ENCODE results near the gene MLPH. TPM values are rescaled to one million over a fixed set of nuclear protein-coding genes. Genes with fewer than 3 reads are reported as not detected.

MLPH gene
- total RNA-seq, 1 donor from 2014 or later = 80.9 TPM

DNA sequence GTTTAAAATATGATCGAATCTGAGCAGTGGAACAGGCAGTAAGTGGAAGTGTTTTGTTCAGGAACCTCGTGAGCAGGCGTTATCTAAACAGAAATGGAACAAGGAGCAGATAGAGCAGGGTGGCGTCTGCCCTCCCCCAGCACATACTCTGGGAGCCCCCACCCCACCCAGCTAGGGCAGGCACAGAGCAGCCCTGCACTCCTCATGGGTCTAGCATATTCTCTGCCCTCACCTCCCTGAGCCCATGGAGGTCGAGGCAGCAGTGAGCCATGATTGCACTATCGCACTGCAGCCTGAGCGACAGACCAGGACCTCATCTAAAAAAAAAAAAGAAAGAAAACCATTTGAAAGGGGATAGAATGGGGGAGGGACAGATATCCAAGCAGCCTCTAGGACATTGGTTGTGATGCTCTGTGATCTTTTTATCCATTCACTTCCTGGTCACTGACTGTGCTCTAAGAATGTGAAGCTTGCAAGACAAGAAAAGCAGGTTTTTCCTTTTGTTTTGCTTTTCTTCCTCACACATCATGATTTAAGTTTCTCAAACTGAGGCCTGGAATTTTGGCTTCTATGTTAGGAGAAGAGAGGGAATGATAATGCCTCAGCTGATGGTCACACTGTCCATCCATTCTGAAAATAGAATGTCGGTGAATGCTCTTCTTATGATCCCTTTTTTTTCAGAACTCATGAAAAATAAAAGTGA is 3.1 kb downstream of the MLPH start:
- DNase-seq = no peak
- intact Hi-C loops (cut with DNase I) = no loop called here
- ATAC-seq (ENCODE audit: poor library complexity) = no peak

DNA sequence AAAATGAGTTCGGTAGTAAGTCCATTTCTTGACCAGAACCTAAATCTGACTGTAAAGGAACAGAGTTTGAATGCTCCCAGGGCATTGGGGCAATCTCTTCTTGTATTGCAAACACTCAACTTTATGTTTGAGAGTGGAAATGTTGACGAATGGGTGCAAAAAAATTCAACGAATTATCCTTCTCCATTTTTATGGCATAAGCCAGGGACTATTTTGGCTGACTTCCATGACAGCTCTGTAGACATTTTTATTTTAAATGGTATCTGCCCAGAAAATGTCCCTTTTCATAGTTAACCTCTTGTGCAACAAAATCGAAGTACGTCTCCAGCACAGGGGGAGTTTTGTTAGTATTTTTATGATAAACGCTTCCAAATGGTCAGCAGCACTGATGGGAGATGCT is 3.7 kb downstream of the MLPH start:
- ATAC-seq (ENCODE audit: poor library complexity) = no peak
- DNase-seq = no peak

DNA sequence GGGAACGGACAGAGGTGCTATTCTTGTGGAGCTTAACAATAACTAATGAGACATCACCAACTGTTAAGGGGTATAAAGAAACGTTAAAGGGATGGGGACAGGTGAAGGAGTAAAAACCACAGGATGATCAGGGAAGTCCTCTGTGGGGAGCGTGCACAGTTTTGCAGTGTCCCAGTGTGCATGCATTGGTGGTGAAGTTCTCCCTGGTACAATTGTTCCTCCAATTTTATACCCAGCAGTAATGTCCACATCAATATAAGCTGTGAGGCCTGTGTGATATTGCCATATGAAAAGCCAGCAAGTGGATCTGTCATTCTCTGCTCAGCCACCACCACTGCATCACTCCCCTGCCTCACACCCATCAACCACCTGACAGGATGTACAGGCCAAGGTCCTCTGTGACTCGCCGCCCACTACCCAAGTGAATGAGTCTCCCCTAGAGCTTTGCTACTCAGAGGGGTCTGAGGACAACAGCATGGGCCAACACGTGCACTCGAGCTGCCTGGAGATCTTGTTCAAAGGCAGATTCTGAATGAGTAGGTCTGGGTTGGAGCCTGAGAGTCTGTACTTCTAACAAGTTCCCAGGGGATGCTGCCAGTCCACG is 4.6 kb downstream of the MLPH start:
- intact Hi-C loops (cut with DNase I) = no loop called here
- no peak for ATAC-seq (ENCODE audit: poor library complexity)
- DNase-seq = no peak

More for the DNA sequence above, 3.7 kb downstream of the MLPH start:
- intact Hi-C loops (cut with DNase I) = no loop called here

DNA sequence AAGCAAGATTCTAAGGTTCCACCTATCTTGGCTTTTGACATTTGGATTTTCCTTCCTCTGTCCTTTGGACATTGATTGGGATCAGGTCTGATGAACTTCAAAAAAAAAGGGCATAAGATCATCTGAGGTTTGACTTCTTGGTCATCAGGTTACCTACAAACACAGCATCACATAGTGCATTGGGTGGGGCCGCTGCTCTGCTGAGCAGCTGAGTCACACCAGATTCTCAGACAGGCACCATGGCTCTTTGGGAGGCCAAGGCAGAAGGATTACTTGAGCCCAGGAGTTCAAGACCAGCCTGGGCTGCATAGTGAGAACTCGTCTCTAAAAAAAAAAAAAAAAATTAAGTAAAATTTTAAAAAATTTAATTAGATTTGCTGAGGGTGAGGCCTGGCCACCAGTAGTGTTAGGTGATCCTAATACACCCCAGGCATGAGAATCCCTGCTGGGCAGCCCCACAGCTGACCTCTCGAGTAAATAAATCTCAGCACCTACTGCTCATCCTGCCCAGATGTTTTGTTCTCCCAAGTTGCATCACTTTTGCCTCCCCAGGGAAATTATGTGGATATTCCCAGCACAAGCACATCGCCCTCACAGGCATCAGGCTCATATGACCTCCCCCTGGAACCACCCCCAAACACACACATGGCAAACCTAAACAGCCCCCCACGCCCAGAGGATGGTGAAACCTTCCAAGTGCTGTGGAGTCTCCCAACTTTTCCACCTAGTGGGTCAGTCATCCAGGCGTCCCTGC is 5.3 kb downstream of the MLPH start:
- no peak for DNase-seq
- no peak for ATAC-seq (ENCODE audit: poor library complexity)
- intact Hi-C loops (cut with DNase I) = no loop called here

DNA sequence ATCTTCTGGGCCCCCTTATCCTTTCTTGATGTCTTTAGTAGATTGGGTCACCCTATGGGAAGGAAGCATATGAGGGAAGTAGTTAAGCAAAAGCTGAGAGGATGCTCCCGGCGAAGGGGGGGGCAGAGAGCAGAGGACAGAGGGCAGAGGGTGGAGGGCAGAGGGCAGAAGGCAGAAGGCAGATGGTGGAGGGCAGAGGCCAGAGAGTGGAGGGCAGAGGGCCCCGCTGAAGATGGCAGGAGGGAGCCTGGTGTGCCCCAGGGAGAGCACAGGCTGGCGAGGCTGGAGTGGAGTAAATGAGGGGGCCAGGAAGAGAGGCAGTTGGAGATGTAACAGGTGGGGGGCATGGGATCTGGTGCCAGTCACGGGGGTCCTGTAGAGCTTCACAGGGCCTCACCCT is 7.0 kb downstream of the MLPH start:
- ATAC-seq (ENCODE audit: poor library complexity) = no peak
- DNase-seq = no peak
- intact Hi-C loops (cut with DNase I) = no loop called here

DNA sequence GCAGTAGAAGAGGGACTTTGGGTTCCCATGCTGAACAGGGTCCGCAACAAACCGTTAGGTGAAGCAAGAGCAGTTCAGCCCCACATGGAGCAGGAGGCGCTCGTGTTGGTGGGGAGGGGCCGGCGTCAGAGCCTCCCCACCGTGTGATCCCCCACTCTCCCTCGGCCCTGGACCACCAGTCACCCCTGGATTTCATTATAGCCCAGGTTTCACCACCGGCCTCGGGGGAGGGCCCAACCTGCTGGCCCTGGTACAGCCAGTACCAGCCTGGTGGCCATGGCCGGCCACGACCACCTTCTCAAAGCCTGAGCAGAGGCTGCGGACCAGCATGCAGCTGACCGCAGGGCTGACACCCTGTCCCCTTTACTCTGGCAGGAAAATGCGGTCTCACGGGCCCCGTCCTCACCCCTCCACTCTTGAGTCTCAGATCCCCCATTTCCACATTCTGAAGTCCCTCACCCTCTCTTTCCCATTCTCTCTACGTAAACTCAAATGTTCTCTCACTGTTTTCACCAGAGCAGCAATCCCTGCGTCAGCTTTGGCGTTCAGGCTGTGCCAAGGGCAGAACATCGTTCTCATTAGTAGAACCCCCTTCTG is 8.6 kb downstream of the MLPH start:
- ATAC-seq (ENCODE audit: poor library complexity) = no peak
- intact Hi-C loops (cut with DNase I) = no loop called here
- no peak for DNase-seq

DNA sequence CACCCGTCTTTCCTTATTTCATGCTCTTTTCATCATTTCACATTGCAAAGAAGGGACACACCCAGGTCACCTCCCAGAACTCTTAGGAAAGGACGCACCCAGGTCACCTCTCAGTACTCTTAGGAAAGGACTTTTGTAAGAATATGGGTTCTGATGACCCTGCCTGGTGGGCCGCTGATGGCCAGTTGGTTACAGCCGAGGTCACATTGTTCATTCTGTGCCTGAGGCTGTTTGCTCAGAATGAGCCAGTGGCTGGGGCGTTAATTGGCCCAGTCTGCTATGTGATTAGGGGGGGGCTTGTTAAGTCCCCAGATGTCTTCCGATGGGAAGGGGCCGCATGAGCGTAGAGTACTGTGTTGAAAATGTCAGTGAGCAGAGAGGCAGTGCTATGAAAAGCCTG is 9.4 kb downstream of the MLPH start:
- no peak for ATAC-seq (ENCODE audit: poor library complexity)
- no peak for DNase-seq
- intact Hi-C loops (cut with DNase I) = no loop called here

DNA sequence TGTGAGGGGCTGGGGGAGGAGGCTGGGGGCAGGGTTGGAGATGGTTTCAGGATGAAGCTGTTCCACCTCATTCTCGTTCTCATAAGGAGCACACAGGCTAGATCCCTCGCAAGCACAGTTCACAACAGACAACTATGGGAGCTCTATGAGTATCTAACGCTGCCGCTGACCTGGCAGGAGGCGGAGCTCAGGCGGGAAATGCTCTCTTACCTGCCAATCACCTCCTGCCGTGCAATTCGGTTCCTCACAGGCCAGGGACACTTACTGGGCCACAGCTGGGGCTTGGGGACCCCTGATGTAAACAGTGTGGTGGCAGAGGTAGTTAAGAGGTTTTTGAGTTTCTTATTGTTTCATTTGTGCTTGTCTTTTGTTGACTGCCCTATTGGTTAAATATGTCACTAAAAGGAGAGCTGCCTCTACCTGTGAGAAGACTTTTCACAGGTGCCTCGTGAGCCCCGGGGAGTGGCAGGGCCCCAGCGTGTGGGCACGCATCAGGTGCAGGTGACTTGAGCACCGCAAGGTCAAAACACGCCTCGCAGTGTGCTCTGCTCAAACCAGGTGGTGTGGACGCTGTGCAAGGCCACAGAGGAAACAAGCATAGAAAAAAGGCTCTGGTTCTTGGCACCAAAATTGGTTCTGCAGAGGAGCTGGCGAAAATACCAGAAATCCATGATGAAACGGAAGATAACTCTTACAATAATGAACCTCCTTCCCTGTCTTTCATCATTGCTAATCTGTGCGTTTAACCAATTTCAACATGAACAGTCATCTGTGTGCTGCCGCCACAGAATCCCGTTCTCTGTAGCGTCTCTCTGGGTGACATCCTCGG is 10.2 kb downstream of the MLPH start:
- intact Hi-C loops (cut with DNase I) = no loop called here
- ATAC-seq (ENCODE audit: poor library complexity) (no peak), DNase-seq (no peak)

DNA sequence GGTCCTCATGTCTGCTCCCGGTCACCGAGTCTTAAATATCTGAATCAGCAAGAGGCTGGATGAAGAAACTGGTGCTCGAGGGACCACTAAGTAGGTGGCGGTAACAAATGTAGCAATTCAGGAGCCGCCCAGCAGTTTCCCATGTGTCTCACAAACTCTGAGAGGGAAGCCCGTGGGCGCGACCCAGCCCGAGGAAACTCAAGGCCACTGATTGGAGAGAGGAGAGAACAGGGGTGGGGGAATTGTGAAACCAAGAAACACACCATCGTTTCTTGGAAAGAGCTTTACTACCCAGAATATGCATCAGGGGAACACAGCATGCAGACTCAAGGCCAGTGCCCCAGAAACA is 10.8 kb downstream of the MLPH start:
- intact Hi-C loops (cut with DNase I) = no loop called here
- DNase-seq (no peak), ATAC-seq (ENCODE audit: poor library complexity) (no peak)

DNA sequence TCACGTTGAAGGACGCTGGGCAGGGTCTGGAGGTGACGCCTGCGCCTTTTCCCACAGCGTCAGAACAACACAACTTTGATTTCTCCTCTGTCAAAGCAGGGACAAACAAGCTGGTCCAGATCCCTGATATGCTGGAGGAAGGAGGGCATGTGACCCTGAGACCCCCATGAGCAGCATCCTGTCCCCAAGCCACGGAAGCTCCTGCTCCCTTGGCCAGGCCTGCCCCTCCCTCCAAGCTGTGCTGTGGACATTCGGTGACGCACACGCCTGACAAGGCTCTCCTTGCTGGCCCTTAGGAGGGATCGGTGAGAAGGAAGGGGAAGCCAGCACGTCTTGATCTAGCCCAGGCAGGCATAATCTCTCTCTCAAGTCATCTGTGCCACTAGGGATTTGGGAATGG is 11.3 kb downstream of the MLPH start:
- intact Hi-C loops (cut with DNase I) = no loop called here
- ATAC-seq (ENCODE audit: poor library complexity) (no peak), DNase-seq (no peak)

DNA sequence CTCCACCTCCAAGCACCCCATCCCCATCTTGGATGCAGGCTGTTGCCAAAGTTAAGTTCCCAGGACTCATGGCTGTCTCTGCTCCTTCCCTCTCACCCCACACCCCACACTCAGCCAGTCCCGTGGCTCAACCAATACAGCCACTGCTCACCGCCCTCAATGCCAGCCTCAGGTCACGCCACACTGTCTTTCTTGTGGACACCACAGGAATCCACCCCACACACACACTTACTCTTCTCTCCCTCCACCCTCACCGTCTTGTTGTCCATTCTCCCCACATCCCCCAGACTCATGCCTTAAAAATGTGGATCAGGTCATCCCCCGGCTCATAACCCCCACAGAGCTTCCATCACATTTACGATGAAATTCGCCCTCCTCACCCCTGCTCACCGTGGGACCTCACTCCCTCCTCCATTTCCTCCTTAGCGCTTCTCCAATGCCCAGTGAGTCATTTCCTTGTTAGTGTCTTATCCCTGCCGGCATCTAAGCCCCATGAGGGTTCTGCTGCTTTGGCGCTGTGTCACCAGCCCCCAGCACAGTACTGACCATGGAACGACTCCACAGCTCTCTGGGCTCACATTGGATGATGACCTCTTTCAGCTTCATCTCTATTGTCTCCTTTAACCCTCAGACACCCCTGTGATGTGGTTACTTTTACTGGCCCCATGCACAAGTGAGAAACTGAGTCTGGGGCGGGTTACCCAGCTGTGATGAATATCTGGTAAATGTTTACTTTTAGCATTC is 13.8 kb downstream of the MLPH start:
- no peak for DNase-seq
- no peak for ATAC-seq (ENCODE audit: poor library complexity)
- intact Hi-C loops (cut with DNase I) = no loop called here

DNA sequence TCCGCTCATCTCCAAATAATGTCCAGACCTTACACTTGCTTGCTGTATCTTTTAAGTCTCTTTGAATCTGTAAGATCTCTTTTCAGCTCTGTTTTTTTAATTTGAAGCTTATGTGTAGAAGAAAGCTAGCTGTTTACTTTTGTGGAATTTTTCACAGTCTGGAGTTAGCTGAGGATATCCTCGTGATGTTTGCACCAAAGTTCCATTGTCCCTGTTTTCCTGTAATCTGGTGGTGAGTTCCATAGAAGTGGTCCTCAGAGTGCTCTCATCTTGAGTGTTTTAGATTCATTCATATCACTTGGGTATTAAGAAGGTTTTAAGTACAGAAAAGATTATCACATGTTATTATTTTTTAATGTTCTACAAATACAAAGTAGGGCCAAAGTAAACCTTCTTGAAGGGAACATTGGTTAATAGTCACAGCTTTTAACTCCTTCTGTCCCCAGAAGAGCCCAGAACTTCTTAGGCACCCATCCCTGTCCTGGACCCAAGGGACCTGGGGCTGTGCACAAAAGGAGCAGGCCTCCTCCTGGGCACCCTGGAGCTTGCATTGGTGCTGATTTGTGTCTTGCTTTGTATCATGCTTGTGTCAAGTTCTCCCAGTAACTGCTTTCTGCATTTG is 15.0 kb downstream of the MLPH start:
- no peak for ATAC-seq (ENCODE audit: poor library complexity)
- no peak for DNase-seq
- intact Hi-C loops (cut with DNase I) = no loop called here

DNA sequence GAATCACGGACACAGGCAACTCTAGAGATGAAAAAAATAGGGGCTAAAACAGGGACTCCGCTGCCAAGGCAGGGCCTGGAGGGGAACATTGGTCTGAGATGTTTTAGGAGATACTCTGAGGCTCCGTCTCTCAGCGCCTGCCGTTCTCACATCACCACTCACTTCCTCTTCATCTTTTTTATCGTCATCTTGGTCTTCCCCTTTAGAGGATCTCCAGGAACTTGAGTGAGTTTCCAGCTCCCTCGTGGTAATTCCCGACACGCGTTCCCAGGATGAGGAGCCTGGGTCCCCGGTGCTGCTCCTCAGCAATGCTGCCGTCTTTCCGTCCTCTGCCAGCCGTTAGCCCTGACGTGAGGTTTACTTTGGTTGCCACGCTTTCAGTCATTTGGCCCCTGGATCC is 16.1 kb downstream of the MLPH start:
- ATAC-seq (ENCODE audit: poor library complexity) = no peak
- intact Hi-C loops (cut with DNase I) = no loop called here
- DNase-seq = no peak

DNA sequence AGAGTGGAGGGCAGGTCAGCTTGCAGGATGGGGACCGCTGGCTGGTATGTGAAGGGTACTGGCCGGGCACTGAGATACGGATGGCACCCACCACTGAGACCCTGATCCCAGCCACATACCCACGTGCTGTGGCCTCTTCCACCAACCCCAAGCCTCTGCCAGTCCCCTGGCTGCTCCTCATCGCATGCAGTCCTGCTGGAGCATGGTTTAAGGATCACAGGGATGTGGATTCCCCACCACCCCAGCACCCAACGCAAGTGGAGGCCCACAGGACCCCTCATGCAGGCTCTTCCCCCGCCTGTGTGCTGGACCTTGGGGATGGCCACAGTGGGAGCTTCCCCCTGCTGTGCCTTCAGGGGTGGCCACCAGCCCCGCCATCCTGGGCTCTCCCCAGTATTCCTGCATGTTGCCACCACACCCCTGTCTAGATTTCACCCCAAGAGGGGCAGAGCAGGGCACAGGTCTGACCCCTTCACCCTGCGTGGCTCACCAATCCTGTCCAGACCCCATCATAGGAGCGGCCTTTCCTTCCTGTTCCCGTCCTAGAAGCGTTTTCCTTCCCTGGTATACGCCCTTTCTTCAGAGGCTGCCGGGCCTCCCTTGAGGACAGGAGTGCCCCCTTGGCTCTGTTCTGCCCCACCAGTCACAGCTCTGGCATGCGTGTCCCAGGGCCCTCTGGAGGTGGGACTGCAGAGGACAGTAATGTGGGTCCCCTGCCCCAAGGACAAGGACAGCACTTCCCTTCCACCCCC is 18.3 kb downstream of the MLPH start:
- ATAC-seq (ENCODE audit: poor library complexity) = no peak
- DNase-seq = no peak
- intact Hi-C loops (cut with DNase I) = no loop called here

DNA sequence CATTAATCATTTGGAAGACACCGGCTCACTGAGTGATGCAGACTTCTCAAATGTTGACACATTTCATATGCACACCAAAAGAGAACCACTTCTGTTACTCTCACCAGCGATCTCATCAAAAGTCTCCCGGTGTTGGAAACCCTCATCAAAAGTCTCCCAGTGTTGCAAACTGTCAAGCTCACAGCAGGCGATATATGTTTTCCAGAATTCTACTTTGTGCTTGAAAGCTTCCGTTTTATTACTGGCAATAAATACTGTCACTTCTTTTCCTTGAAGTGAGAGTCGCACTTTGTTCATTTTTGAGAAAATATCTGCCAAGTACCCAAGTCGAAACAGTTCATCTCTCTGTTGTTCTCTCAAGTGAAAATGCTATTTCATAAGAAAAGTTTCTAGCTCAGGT is 20.5 kb downstream of the MLPH start:
- DNase-seq = no peak
- intact Hi-C loops (cut with DNase I) = no loop called here
- ATAC-seq (ENCODE audit: poor library complexity) = no peak

DNA sequence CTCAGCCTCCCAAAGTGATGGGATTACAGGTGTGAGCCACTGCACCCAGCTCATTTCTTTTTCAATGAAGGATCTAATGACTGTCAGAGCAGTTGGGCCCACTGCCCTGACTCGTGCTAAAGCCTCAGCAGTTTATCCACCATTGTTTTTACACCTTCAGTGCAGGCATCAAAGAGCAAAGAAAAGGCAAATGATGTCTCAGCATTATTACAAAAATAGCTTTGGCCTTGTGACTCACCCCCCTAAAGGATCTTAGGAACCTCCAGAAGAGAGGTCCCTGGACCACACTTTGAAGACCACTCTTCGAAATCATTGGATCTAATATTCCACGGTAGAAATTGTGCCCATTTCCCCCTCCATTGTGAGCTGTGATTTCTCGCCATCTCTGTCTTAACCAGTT is 21.3 kb downstream of the MLPH start:
- DNase-seq = no peak

DNA sequence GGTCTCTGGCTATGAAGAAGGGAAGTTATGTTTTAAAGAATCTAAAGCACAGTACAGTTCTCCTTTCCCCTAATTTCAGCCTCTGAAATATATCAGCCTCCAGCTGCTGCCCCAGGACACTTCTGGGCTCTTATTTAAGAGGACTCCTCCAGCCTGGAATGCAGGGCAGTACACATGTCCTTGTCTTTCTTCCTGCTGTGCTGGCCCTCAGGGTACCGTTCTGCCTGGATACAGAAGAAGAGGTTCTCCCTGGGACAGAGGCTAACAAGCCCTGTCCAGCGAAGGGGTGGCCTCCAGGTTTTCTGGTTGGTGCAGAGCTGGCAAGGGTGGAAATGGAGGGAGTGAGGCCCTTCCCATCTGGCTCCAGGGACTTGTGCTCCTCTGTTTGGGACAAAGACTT is 22.1 kb downstream of the MLPH start:
- ATAC-seq (ENCODE audit: poor library complexity) (no peak), DNase-seq (no peak)
- intact Hi-C loops (cut with DNase I) = no loop called here

More for the DNA sequence above, 21.3 kb downstream of the MLPH start:
- intact Hi-C loops (cut with DNase I) = no loop called here
- no peak for ATAC-seq (ENCODE audit: poor library complexity)
